Fibroblast of skin of right quadriceps (primary cell): ENCODE data around the gene DACT1.
A peak's percentile ranks its signal among the peaks of the same experiment; 100 is the strongest.

Experiments
- DNase-seq: peaks from one replicate; pipeline ENCODE4 v3.0.0-alpha.2; 2013

The DACT1 gene

DNA sequence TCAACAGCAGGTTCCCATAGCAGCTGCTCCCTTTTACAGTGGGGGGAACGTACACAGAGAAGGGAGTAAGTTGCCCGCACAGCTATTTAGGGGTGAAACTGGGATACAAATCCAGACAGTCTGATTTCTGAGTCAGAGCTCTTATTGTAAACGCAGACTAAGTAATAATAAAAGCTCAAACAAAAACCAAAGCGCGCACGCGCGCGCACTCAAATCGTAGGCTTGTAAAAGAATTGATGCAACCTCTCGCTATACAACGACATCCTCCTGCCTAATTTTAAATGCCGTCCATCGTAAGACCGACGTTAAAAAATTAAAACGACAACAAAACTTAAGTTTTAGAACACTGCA lies 747 bp upstream of the DACT1 start:
- peak; percentile 90 for DNase-seq

DNA sequence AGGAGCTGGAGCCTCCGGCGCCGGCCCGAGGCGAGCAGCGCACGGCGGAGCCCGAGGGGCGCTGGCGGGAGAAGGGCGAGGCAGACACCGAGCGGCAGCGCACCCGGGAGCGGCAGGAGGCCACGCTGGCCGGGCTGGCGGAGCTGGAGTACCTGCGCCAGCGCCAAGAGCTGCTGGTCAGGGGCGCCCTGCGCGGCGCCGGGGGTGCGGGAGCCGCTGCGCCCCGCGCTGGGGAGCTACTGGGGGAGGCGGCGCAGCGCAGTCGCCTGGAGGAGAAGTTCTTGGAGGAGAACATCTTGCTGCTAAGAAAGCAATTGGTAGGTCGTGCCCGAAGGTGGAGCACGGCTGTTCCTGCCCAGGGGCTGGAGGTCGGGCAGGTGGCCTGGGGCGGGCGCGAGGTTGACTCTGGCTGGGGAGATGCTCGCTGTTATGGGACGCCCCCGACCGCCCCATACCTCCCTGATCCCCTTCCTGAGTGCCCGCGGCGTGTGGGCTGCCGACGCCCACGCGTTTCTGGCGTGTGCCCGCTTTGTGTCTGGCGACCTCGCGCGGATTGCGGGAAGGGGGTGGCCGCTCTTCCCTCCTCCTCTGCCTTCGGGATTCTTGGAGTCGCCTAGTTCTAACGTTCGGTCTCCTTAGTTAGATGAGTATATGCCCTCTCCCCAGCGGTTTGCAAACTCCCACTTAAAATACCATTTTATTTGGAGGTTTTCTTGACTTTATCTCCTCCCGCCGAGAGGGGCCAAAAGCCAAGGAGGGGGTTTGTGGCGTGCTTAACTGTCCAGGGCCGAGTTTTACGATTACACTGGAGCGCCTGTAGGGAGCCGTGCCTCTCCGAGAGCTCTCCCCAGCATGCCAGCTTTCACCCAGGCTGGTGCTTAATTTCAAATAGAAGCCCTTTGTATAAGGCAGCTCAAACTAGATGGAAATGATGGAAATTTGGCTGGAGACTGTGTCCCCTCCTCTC lies 752 bp downstream of the DACT1 start:
- DNase-seq = peak; percentile 39

DNA sequence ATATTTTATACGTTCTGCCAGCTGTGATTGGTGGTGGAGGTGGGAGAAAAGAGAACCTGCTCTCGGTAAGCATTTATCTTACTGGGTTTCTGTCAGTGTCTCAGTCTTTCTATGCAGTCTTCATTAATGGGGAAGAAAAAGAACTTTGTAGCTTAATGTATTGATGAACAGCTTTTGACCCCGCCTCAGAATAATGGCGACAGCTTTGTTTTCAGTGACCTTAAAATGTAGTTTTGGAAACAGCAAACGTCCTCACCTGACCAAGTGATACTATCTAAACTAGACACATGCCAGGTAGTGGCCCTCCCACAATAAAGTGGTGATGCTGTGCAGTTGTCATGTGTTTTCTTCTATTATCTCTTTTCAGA lies 1.4 kb downstream of the DACT1 start:
- DNase-seq = no peak

DNA sequence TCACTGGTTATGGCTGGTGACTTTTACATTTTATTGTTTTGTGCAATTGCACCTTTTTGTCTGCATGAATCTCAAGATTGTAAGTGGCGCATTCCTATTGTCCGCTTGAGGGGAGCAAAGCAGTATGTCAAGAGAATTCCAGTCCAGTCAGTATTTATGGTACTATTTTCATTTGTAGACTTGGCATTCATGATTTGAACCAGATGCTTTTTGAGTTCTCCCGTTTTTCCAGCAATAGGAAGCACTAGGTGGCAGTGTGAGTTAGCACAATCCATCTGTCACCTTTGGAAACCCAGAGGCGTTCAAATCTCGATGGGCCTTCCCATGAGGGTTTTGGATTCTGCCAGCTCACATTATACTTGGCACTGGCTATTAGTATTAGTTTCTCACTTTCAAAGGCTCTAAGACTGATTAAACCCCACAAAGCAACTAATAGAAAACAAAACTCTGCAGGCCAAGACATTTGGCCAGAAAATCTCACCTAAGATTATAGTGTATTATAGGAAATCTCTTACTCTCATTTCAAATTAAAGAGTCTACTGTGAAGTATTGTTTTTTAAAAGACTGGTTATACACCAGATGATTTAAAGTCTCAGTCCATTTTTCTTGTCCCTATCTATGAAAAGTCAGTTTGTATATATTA lies 2.2 kb downstream of the DACT1 start:
- peak; percentile 95 for DNase-seq

DNA sequence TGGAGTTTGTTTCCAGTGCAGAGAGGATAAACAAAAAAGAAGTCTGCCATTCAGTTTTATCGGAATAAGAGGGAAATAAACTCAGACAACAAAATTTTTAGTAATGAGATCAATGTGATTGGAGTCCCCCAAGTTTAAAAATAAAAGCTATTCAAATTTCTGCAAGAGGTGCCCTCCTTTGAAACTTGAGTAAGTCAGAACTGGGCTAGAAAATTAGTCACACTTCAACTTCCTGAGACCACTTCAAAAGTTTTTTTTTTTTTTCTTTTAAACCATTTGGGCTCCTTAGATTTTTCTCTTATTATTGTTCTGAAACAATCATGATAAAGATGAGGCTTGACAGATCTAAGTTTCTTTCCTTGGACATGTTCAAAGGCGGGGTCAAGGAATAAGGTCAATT lies 3.2 kb downstream of the DACT1 start:
- no peak for DNase-seq

DNA sequence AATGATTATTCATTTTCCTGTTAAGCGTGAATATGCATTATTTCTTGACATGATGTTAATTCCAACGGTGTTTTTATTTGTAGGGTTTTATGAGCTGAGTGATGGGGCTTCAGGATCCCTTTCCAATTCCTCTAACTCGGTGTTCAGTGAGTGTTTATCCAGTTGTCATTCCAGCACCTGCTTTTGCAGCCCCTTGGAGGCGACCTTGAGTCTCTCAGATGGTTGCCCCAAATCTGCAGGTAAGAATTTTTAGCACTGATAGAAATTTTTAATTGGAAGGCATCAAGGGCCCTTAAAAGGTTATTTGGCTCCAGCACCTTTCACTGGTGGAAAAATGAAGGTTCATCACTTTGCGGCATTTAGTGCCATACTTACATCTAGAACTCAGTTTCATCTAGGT lies 3.7 kb downstream of the DACT1 start:
- DNase-seq = no peak

DNA sequence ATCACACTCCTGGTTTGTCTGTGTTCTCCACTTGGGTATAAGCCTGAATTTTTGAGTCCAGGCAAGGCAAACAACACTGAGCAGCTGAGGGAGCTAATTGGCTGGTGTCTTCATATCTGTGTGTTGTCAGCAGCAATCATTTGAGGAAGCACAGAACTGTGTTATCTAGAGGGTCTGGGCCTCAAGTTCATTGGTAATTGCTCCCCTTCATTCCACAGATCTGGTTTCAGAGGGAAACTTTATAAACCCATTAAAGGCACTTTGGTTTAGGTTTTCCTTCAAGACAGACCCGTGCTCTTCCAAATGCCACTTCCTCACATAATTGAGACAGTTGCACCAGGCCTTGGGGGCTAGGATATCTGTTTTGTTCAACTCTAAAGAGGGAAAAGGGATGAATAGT lies 5.6 kb downstream of the DACT1 start:
- no peak for DNase-seq

DNA sequence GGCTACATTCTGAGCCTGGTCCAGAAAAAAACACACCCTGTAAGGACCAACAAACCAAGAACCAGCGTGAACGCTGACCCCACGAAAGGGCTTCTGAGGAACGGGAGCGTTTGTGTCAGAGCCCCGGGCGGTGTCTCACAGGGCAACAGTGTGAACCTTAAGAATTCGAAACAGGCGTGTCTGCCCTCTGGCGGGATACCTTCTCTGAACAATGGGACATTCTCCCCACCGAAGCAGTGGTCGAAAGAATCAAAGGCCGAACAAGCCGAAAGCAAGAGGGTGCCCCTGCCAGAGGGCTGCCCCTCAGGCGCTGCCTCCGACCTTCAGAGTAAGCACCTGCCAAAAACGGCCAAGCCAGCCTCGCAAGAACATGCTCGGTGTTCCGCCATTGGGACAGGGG lies 7.9 kb downstream of the DACT1 start:
- DNase-seq = no peak

DNA sequence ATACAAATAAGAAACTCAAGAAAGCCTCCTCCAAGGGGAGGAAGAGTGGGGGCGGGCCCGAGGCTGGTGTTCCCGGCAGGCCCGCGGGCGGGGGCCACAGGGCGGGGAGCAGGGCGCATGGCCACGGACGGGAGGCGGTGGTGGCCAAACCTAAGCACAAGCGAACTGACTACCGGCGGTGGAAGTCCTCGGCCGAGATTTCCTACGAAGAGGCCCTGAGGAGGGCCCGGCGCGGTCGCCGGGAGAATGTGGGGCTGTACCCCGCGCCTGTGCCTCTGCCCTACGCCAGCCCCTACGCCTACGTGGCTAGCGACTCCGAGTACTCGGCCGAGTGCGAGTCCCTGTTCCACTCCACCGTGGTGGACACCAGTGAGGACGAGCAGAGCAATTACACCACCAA lies 8.7 kb downstream of the DACT1 start:
- DNase-seq = no peak

DNA sequence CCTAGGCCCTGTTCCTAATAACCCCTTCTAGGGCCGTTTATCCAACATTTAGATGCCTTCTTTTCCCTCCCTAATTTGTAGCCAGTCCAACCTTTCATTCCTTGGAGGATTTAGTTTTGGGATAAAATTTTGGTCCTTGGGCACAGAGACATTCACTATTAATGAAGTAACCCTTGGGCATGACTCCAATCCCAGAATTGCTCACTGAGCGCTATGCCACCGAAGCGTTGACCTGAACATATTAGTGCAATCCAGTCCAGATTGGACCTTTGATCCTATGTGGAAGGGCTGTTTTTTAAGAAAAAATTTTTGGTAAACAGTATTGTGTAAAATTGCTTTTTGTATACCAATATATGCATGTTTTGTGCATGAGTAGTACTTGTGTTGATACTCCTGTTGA lies 10.0 kb downstream of the DACT1 start:
- DNase-seq = no peak

DNA sequence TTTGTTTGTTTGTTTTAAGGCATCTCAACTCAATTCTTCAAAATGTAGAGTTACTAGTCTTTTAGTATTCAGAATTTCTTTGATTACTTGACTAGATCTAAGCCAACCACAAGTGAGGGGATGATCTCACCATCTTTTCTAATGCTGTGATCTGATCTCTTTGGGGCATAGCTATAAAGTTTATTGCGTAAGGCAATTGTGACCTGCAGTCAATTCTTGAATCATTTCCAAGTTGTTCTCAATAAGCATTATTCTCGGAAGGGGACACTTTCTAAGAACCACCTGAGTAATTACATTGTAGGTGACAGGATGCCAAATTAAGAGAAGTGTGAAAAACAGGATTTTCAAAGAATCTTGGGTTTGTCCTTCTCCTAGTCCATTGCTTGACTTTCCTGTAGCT lies 13.1 kb downstream of the DACT1 start:
- no peak for DNase-seq

DNA sequence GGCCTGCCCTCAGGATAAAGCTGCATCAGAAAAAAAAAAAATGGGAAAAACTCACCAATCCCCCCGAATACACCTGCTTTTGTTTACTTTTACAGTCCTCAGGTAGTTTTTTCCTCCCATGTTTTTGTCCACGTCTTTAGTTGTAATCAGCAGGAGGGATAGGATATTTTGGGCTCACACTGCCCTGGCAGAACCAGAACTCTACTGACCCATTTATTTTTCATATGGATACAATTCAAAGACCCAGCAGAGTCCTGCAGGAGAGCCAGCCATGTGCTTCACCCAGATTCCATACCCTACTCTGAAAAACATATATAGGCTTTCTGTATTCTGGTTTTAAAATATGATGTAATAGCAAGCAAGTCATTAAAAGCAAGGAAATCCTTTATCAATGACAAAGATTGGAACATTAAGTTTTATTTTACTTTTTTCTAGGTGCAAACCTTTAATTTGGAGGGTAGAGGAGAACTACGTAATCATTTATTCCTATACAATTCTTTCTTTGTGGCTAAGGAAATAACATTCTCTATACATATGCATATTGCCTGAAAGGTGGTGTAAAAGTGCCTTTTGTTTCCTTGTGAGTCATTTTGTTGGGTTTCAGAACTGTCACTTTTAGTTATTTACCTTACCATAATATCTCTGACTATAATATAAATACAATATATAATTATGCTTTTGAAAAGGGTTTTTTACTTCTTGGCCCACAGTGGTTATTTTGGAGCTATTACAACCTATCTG lies 19.1 kb downstream of the DACT1 start:
- DNase-seq = no peak

DNA sequence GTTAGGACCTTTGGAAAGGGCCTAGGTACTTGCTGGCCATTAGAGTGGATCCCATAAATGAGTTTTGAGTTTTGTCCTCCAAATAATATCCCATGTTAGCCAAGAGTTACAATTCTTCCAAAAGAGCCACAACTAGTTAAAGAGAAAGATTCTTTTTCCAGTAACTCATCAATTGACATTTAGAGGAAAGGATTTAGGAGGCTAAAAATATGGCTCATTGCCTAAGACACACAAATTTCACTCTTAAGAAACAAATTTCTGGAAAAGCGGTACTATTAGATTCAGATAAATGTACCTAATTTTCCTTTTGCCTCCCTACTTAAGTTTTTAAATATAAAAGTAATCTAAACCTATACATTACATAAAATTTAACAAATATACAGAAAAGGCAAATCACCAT lies 21.3 kb downstream of the DACT1 start:
- DNase-seq = no peak

DNA sequence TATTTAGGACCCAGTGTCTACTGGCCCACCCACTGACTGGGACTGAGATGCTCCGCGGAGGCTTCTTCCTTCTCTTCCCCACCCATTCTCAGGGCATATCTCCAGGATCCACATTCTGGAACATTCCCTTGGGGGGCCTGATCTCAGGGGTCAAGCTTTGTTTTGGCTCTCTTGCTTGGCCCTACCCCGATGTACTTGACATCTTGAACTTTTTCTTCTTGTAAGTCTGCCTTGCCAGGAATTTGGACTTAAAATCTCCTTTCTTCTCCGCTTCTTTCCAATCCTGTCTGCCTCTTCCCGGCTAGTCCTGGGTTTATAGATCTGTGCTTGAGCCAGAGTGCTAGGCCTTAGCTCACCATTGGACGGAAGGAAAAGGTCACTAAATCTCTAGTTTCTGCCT lies 22.1 kb downstream of the DACT1 start:
- no peak for DNase-seq

DNA sequence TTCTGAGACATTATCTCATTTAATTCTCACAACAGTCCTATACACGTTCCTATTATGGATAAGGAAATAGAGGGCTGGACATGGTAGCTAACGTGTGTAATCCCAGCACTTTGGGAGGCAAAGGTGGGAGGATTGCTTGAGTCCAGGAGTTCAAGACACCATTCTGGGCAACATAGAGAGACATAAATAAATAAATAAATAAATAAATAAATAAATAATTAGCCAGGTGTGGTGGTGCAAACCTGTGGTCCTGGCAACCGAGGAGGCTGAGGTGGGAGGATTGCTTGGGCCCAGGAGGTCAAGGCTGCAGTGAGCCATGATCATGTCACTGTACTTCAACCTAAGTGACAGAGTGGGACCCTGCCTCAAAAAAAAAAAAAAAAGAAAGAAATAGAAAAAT lies 22.6 kb downstream of the DACT1 start:
- DNase-seq = no peak

DNA sequence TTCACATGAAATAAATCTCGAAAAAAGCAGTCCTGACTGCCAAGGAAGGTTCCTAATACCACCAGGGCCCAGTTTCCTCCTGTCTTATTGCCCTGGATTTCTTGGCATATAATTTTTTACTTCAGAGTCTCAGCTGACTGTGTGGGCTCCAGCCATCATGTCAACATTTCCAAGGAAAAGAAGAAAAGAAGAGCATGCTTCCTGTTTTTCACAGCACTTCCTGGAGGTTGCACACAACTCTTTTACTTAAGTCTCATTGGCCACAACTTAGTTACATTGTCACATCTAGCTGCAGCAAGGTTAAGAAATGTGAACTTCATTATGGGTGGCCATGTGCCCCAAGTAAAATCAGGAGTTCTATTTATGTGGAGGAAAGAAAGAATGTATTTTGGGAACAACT lies 24.3 kb downstream of the DACT1 start:
- DNase-seq = no peak

DNA sequence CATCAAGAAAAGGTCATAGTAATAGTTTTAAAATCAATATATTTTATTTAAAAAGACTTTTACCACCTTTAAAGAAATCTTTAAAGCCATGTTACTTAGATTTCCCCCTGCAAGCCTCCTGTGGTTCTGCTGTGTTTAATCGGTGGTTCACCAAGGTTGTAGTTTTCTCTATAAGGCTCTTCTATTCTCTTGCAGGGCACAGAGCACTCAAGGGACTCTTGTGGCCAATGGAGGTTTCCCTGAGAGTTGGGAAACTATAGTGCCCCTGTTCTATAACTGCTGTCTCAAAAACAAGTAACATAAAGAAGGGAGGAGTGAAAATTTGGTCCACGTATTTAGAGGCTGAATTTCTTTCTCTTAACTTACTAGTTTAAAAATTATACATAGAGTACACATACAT lies 25.0 kb downstream of the DACT1 start:
- no peak for DNase-seq

DNA sequence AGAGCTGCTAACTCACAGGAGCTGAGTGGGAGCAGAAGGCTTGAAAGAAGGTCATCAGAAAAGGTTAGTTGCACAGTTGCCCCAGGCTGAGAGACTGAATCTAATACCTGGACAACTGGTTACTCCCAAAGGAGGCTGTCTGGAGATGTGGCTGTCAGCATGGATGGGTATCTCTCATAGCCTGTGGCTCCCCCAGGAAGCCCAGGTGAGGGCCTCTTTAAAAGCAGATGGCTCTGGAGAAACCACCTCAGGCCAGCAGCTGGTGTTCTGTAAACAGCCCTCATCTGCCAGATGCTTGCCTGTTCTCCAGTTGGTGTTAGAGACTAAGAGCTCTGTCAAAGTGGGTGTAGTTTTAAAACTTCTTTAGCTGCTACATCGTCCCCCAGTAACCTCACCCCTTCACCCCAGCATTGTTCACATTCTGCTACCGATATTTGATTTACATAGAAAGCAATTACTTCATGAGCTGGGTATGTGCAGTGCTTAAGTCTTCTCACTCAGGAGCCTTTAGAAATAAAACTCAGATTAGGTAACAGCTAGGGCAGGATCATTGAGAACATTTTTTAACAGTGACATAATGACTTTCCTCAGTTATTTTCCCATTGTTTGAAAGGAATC lies 25.8 kb downstream of the DACT1 start:
- peak; percentile 91 for DNase-seq

DNA sequence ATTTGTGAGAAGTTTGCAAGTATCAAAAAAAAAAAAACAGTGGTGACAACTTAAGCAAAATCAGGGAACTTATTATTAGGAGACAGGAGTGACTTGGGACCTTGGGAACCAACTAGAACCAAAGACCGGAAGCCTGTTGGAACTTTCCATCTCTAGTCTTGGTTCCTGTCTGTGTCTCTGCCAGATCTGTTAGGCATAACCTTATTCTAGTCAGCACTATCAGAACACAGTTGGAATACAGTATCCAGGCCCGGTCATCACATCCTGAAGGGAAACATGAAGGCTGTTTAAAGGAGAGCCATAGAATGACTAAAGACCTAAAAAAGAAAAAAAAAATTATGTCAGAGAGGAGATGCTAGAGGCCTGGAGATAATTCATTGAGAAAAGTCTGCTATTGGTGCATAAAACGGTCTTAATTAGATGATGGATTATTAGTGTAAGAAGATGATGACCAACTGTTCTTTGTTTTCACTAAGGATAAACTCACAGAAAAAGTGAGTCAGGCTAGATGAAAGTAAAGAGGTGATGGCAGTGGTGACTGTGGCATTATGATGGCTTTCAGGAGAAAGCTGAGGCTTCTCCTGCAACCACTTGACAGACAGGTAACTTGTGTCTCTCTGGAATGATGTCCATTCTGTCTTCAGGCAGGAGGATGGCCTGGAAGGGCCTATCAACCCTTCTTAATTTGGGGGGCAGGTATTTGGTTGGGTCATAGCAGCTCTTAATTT lies 28.2 kb downstream of the DACT1 start:
- no peak for DNase-seq

DNA sequence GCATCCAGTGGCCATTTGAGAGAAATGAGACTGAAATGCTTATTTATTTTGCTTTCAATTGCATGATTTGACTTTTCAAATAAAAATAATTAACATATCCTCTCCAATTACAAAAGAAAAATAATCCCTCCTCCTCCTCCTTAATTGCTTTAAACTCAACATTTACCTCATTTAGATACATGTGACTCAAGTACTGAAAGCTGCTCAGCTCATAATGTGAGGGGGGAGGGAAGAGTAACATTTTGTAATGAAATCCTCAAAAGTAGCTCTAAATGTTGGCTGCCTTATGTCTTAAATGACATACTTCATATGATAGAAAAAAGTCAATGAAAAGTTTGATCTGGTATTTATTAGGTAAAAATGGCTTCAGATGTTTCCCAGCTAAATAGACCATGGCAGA lies 29.0 kb downstream of the DACT1 start:
- no peak for DNase-seq

DNA sequence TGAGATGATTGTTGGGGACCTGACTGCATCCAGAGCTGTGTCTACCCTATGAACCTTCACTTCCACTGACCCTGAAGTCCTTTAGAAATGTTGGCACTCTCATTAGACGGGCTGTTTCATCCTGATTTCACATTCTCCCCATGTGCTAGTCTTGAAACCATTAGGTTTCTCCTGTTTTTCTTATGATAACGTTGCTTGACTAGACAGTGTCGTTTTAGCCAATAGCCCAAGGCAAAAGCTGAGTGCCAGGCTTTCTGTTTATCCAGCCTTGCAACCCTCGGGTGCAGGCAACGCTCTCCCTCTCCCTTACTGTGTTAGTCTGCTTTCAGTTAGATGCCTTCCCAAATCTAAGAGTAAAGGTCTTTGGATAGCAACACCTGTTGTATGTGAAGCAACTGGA lies 30.1 kb downstream of the DACT1 start:
- no peak for DNase-seq

DNA sequence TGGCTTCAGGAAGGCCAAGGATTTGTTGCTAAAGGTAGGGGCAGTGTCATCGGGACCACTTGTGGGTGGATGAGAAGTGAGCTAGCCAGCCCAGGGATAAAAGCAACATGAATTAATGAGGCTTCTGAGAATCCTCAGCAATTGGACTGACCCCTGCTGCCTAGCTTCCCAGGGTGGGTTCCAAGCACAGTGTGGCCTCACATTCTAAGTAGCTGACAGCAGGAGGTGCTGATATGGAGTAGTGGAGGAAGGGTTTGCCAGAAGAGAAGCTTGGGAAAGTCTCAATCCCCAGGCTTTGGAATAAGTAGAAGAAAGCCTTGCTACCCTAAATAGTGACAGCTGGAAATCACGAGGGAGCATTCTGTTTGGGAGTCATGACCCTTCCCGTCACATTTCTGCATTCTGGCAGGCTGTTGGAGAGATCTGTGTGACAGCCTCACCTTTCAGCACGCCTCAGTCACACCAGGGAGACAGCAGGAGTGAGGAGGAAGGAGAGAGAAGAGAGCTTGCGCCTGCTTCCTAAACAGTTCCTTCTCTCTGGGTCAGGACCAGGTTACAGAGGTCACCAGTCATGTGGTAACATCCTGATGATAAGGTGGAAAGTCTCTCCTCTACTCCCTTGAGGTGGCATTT lies 31.2 kb downstream of the DACT1 start:
- no peak for DNase-seq
